Activated naive CD8-positive, alpha-beta T cell treated with anti-CD3 and anti-CD28 coated beads for 36 hours (primary cell): Measurements from ENCODE around the gene C2orf49. TPM values are rescaled to one million over a fixed set of nuclear protein-coding genes. Genes with fewer than 3 reads are reported as not detected.
A peak's percentile ranks its signal among the peaks of the same experiment; 100 is the strongest.
"Not testable (repeated sequence)": the region's sequence is repeated elsewhere in the genome, so short reads cannot be mapped to it uniquely, and the experiment has no call there.

ENCODE experiments used
- DNase-seq: peaks from one replicate; pipeline ENCODE4 v3.0.0; 2021
- H3K27ac Mint-ChIP-seq: one replicate; pipeline ENCODE4 v1.8.0; 2022; ENCODE audit warnings: mild to moderate bottlenecking, moderate library complexity, mixed read lengths
- H3K27me3 Mint-ChIP-seq: one replicate; pipeline ENCODE4 v1.8.0; 2022; ENCODE audit warnings: mild to moderate bottlenecking, mixed read lengths
- H3K36me3 Mint-ChIP-seq: one replicate; pipeline ENCODE4 v1.8.0; 2021; ENCODE audit warnings: mild to moderate bottlenecking, mixed read lengths
- H3K4me1 Mint-ChIP-seq: one replicate; pipeline ENCODE4 v1.8.0; 2021; ENCODE audit warnings: mixed read lengths
- H3K4me3 Mint-ChIP-seq: one replicate; pipeline ENCODE4 v1.8.0; 2022; ENCODE audit warnings: mild to moderate bottlenecking, moderate library complexity, mixed read lengths
- H3K9me3 Mint-ChIP-seq: one replicate; pipeline ENCODE4 v1.8.0; 2022; ENCODE audit warnings: mixed read lengths
- total RNA-seq, 2 experiments: library from RNA; stranded (reverse); gene quantifications; one replicate each; pipeline ENCODE4 v1.2.3, GENCODE V29; 2021

C2orf49 gene
- total RNA-seq, 2 experiments from 2014 or later, result 19.0 to 22.4 TPM

- DNase-seq, result no peak
- no peak overlapping the region for H3K4me3 Mint-ChIP-seq
Observed at GRCh38 chr2:105308382-105309146, 28.8 kb upstream of the C2orf49 start.

DNA sequence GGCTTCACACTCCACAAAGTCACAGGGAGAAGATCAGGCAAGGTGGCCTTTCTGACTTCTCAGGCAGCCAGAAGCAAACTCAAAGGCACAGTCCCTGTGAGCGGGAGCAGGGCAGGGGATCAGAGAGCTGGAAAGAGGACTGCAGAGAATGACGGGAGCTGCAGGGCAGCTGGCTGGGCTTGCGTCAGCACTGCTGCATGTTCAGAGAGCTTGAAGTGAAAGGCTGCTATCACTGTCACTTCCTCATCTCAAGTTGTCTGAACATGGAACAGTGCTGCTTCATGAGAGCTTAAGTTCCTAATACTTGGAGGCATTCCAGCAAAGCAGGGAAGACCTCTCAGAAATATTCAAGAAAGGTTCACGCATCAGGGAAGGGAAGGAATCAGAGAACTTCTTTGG is 28.2 kb upstream of the C2orf49 start:
- Mint-ChIP-seq H3K27me3 (no peaks in the 10 kb centered on the region), H3K36me3 (peaks cover 30% of the 10 kb centered on the region), H3K4me3 (no peak overlapping the region), H3K27ac (no peak overlapping the region), H3K9me3 (no peaks in the 10 kb centered on the region), H3K4me1 (peaks cover 19% of the 10 kb centered on the region)
- DNase-seq, result no peak

More at GRCh38 chr2:105308382-105309146, 28.8 kb upstream of the C2orf49 start:
- H3K27me3 Mint-ChIP-seq, result no peaks in the 10 kb centered on the region
- no peak overlapping the region for H3K27ac Mint-ChIP-seq
- peaks cover 33% of the 10 kb centered on the region for H3K36me3 Mint-ChIP-seq
- peaks cover 21% of the 10 kb centered on the region for H3K4me1 Mint-ChIP-seq
- no peaks in the 10 kb centered on the region for H3K9me3 Mint-ChIP-seq

DNA sequence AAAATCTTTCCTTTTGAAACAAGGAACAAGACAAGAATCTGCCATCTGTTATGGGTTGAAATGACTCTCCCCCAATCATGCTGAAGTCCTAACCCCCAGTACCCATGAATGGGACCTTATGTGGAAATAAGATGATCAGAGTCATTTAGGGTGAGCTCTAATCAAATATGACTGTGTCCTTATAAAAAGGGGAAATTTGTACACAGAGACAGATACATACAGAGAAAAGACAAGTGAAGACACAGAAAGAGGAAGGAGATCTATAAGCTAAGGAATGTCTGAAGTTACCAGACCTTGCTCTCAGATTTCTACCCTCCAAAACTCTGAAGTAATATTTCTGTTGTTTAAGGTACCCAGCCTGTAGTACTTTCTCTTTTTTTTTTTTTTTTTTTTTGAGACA is 23.5 kb upstream of the C2orf49 start:
- H3K4me3 Mint-ChIP-seq, result no peak overlapping the region
- peaks cover 20% of the 10 kb centered on the region for H3K4me1 Mint-ChIP-seq
- H3K27ac Mint-ChIP-seq, result no peak overlapping the region

GRCh38 chr2:105315314-105315713 is 22.0 kb upstream of the C2orf49 start:
- no peaks in the 10 kb centered on the region for H3K27me3 Mint-ChIP-seq

More for the DNA sequence above, 23.5 kb upstream of the C2orf49 start:
- H3K36me3 Mint-ChIP-seq, result peaks cover 20% of the 10 kb centered on the region
- no peaks in the 10 kb centered on the region for H3K27me3 Mint-ChIP-seq
- H3K9me3 Mint-ChIP-seq, result no peaks in the 10 kb centered on the region
- DNase-seq, result no peak

DNA sequence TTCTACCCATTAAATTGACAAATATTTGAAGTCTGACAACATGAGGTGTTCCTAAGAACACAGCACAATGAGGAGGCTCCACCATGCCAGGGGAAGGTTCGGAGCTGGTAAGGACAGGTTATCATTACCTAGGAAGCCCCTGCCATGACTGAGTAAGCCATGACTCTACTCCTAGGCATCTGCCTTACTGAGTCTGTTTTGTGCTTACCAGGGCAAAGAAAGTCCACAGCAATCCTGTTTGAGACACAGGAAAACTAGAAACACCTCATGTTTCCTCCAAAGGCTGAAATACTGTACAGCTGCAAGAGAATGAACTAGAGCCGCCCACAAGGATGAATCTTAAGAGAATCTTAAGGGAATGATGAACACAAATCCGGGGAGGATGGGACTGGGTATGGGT is 19.4 kb upstream of the C2orf49 start:
- Mint-ChIP-seq H3K9me3 (no peaks in the 10 kb centered on the region), H3K4me1 (peaks cover 36% of the 10 kb centered on the region)

More at GRCh38 chr2:105315314-105315713, 22.0 kb upstream of the C2orf49 start:
- no peak overlapping the region for H3K4me3 Mint-ChIP-seq
- peaks cover 26% of the 10 kb centered on the region for H3K4me1 Mint-ChIP-seq
- DNase-seq, result no peak
- H3K9me3 Mint-ChIP-seq, result no peaks in the 10 kb centered on the region
- H3K36me3 Mint-ChIP-seq, result peaks cover 18% of the 10 kb centered on the region
- no peak overlapping the region for H3K27ac Mint-ChIP-seq

GRCh38 chr2:105320651-105321215 is 16.6 kb upstream of the C2orf49 start:
- H3K27me3 Mint-ChIP-seq, result no peaks in the 10 kb centered on the region
- H3K4me1 Mint-ChIP-seq, result peaks cover 55% of the 10 kb centered on the region
- no peak overlapping the region for H3K27ac Mint-ChIP-seq
- no peak for DNase-seq
- no peak overlapping the region for H3K4me3 Mint-ChIP-seq
- H3K9me3 Mint-ChIP-seq, result no peaks in the 10 kb centered on the region
- H3K36me3 Mint-ChIP-seq, result peaks cover 23% of the 10 kb centered on the region

More for the DNA sequence above, 19.4 kb upstream of the C2orf49 start:
- H3K36me3 Mint-ChIP-seq, result peaks cover 16% of the 10 kb centered on the region
- H3K4me3 Mint-ChIP-seq, result no peak overlapping the region
- H3K27ac Mint-ChIP-seq, result no peak overlapping the region
- no peak for DNase-seq
- no peaks in the 10 kb centered on the region for H3K27me3 Mint-ChIP-seq

DNA sequence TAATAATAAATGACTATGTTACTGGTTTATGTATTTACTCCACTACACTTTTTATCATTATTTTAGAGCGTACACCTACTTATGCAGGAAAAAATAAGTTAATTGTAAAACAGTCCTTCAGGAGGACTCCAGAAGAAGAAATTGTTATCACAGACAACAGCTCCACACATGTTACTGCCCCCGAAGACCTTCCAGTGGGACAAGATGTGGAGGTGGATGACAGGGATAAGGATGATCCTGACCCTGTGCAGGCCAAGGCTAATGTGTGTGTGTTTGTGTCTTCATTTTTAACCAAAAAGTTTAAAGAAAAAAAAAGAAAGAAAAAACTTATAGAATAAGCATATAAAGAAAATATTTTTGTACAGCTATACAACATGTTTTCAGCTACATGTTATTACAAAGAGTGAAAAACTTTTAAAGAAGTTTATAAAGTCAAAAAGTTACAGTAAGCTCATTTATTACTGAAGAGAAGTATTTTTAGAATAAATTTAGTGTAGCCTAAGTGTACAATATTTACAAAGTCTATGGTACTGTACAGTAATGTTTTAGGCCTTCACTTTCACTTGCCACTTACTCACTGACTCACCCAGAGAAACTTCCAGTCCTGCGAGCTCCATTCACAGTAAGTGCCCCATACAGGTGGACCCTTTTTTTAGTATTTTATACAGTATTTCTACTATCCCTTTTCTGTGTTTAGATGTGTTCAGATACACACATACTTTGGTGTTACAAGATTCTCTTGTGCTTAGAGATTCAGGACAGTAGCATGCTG is 15.3 kb upstream of the C2orf49 start:
- no peak overlapping the region for H3K4me3 Mint-ChIP-seq
- peaks cover 24% of the 10 kb centered on the region for H3K36me3 Mint-ChIP-seq
- no peak for DNase-seq
- no peak overlapping the region for H3K27ac Mint-ChIP-seq
- H3K4me1 Mint-ChIP-seq, result peaks cover 62% of the 10 kb centered on the region
- H3K9me3 Mint-ChIP-seq, result no peaks in the 10 kb centered on the region
- no peaks in the 10 kb centered on the region for H3K27me3 Mint-ChIP-seq

DNA sequence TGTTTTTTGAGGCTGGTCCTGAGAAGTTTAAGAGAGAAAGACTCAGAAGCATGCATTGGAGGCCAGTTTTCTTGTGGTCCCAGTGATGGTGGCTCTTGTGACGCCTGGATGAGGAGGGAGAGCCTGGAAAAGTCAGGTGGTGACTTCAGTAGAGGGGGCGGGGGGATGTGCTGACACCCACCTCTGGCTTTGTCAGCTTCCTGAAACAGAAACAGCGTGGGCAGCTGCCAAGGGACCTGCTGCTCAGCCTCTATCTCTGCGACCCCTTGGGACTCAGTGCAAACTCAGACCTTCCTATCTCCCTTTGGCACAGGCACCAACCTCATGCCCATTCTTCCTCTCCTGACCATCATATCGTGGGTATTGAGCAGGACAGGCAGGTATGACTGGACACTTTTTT is 14.2 kb upstream of the C2orf49 start:
- Mint-ChIP-seq H3K4me1 (peaks cover 68% of the 10 kb centered on the region), H3K4me3 (no peak overlapping the region), H3K27me3 (no peaks in the 10 kb centered on the region), H3K27ac (peak overlapping the region; percentile 0), H3K9me3 (no peaks in the 10 kb centered on the region), H3K36me3 (peaks cover 25% of the 10 kb centered on the region)
- no peak for DNase-seq

- DNase-seq, result no peak
- H3K27me3 Mint-ChIP-seq, result no peaks in the 10 kb centered on the region
- H3K27ac Mint-ChIP-seq, result no peak overlapping the region
- no peaks in the 10 kb centered on the region for H3K9me3 Mint-ChIP-seq
- peaks cover 28% of the 10 kb centered on the region for H3K36me3 Mint-ChIP-seq
- peaks cover 69% of the 10 kb centered on the region for H3K4me1 Mint-ChIP-seq
- H3K4me3 Mint-ChIP-seq, result no peak overlapping the region
Observed at GRCh38 chr2:105324101-105324500, 13.2 kb upstream of the C2orf49 start.

DNA sequence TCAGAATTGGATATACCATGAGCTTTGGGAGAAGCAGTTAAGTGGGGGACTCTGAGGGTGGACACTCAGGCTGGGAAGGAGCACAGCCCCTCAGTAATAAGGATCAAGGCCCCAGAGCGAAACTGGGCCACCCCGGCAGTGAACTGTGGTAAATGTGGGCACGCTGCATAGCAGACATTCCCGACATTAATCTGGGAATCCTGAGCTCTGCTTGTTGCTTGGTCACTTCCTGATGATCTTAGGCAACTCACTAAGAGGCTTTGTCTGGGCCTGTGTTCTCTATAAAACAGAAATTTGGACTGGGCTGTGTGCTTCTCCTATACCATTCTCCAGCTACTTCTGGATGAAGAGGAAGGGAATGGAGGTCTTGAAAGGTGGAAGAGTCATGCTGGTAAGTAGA is 12.6 kb upstream of the C2orf49 start:
- Mint-ChIP-seq H3K27ac (no peak overlapping the region), H3K27me3 (no peaks in the 10 kb centered on the region), H3K4me3 (no peak overlapping the region), H3K9me3 (no peaks in the 10 kb centered on the region), H3K36me3 (peaks cover 29% of the 10 kb centered on the region), H3K4me1 (peaks cover 69% of the 10 kb centered on the region)
- DNase-seq, result no peak

DNA sequence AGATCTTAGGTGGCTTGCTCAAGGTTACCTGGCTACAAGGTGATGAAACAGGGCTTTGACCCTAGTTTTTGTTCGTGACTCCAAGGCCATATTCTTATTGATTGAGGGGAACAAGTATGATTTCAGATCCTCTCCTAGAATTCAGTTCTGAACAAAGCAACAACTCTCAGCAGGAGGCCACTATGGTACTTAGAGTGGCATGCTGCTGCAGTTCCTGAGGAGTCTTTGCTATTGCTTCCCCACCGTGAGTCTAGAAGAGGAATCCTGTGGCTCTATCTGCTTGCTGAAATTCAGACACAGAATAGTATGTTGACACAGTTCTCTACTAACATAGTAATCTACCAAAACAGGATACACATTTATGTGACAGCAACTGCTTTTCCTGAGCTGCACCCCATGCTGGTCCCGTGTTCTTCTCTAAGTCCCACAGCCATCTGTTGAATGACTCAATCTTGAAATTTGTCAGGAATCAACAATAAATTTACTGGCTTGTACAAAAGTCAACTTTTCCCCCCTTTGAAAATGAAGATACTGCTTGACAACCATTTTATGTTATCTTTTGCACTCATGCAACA is 11.9 kb upstream of the C2orf49 start:
- Mint-ChIP-seq H3K27me3 (no peaks in the 10 kb centered on the region), H3K36me3 (peaks cover 29% of the 10 kb centered on the region), H3K9me3 (no peaks in the 10 kb centered on the region), H3K27ac (no peak overlapping the region), H3K4me1 (peaks cover 66% of the 10 kb centered on the region), H3K4me3 (no peak overlapping the region)
- DNase-seq, result no peak

DNA sequence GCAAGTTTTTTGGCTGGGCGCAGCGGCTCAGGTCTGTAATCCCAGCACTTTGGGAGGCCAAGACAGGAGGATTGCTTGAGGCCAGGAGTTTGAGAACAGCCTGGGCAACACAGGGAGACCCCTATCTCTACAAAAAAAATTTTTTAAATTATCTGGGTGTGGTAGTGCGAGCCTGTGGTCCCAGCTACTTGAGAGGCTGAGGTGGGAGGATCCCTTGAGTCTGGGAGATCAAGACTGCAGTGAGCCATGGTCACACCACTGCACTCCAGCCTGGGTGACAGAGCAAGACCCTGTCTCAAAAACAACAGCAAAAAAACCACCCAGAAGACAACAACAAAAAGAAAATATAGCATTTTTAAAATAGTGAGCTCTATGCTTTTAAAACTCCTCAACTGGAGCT is 10.1 kb upstream of the C2orf49 start:
- H3K27me3 Mint-ChIP-seq, H3K27ac Mint-ChIP-seq, H3K9me3 Mint-ChIP-seq, H3K4me3 Mint-ChIP-seq, DNase-seq: not testable (repeated sequence)
- Mint-ChIP-seq H3K4me1 (peaks cover 65% of the 10 kb centered on the region), H3K36me3 (peaks cover 29% of the 10 kb centered on the region)

DNA sequence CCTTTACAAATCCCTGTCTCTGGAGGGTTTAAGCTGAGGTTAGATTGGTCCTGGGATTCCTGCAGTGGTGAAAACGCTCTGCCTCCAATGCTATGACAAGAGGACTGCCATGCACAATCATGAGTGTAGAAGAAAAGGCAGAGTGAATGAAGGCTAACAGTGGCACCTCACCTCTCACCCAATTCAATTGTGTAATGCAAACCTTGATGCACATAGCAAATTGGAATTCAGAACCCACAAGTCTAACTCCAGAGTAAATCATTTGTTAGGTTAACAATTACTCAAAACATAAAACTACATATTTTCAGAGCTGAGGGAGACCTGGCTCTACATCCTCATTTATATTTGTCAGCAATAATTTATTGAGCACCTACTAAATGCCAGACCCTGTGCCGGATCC is 9.7 kb upstream of the C2orf49 start:
- Mint-ChIP-seq H3K27me3 (no peaks in the 10 kb centered on the region), H3K9me3 (no peaks in the 10 kb centered on the region), H3K27ac (no peak overlapping the region), H3K36me3 (peaks cover 29% of the 10 kb centered on the region), H3K4me1 (peaks cover 61% of the 10 kb centered on the region), H3K4me3 (peak overlapping the region; percentile 82)
- DNase-seq, result no peak

GRCh38 chr2:105328281-105329196 is 8.8 kb upstream of the C2orf49 start:
- H3K27me3 Mint-ChIP-seq, result no peaks in the 10 kb centered on the region
- no peaks in the 10 kb centered on the region for H3K9me3 Mint-ChIP-seq
- DNase-seq, result peak; percentile 27
- H3K4me1 Mint-ChIP-seq, result peaks cover 53% of the 10 kb centered on the region
- peak overlapping the region; percentile 86 for H3K27ac Mint-ChIP-seq
- peaks cover 29% of the 10 kb centered on the region for H3K36me3 Mint-ChIP-seq
- peak overlapping the region; percentile 82 for H3K4me3 Mint-ChIP-seq
